ENCODE measurements around the gene CDH13.

The CDH13 gene

GRCh38 chr16:83746611-83747010 is 1119.8 kb downstream of the CDH13 start:
- H3K9me3 ChIP-seq (ENCODE audit: insufficient read depth, low read depth, low read length) = peaks cover 2% of the 10 kb centered on the region
- no peak overlapping the region for H3K4ac ChIP-seq (ENCODE audit: low read depth, low read length)
- H3K79me2 ChIP-seq (ENCODE audit: control insufficient read depth, insufficient read depth, low read length, poor library complexity) = no peaks in the 10 kb centered on the region
- H4K8ac ChIP-seq (ENCODE audit: low read depth, low read length) = no peak overlapping the region
- peaks cover 5 to 6% of the 10 kb centered on the region in 2 experiments for H3K4me1 ChIP-seq (ENCODE audit: control insufficient read depth in 1 of 2, insufficient read depth in 2 of 2, low read length in 2 of 2)
- no peak overlapping the region for H2BK120ac ChIP-seq (ENCODE audit: insufficient read depth, low read length, poor library complexity)
- no peak overlapping the region for H3K23ac ChIP-seq (ENCODE audit: low read length)
- H3K27me3 ChIP-seq (ENCODE audit: insufficient read depth, low read length) = no peaks in the 10 kb centered on the region
- no peak overlapping the region for H3K4me3 ChIP-seq (ENCODE audit: low read depth, low read length)
- H3K27ac ChIP-seq (ENCODE audit: low read depth, low read length) = no peak overlapping the region
- no peak overlapping the region for H3K18ac ChIP-seq (ENCODE audit: low read length)
- H3K9ac ChIP-seq (ENCODE audit: low read length) = no peak overlapping the region
- H2AFZ ChIP-seq (ENCODE audit: insufficient read depth, low read length, poor library complexity) = no peak overlapping the region
- no peak overlapping the region for H4K91ac ChIP-seq (ENCODE audit: low read depth, low read length)
- H2BK5ac ChIP-seq (ENCODE audit: low read depth, low read length, poor library complexity) = no peak overlapping the region
- no peaks in the 10 kb centered on the region for H3K36me3 ChIP-seq (ENCODE audit: control insufficient read depth in 1 of 2, insufficient read depth in 2 of 2, low read length in 2 of 2)
- H2AK5ac ChIP-seq (ENCODE audit: low read length) = no peak overlapping the region
- no peak overlapping the region for H3K4me2 ChIP-seq (ENCODE audit: low read length)
- no peak for DNase-seq
- no peak overlapping the region for H4K12ac ChIP-seq (ENCODE audit: low read depth, low read length)
- no peaks in the 10 kb centered on the region for H3K79me1 ChIP-seq (ENCODE audit: low read length)
- H2BK12ac ChIP-seq (ENCODE audit: low read length) = no peak overlapping the region
- H3K14ac ChIP-seq (ENCODE audit: low read length) = no peak overlapping the region

GRCh38 chr16:83747936-83748335 is 1121.2 kb downstream of the CDH13 start:
- no peak for DNase-seq
- no CpG with 5 or more reads among the region's 3 CpGs for WGBS (ENCODE audit: extremely low coverage, insufficient coverage, insufficient read length)
- Histone ChIP-seq H3K9ac (ENCODE audit: low read length) (no peak overlapping the region), H3K79me1 (ENCODE audit: low read length) (no peaks in the 10 kb centered on the region), H3K4ac (ENCODE audit: low read depth, low read length) (no peak overlapping the region), H3K4me1 (ENCODE audit: control insufficient read depth in 1 of 2, insufficient read depth in 2 of 2, low read length in 2 of 2) (peaks cover 5 to 6% of the 10 kb centered on the region in 2 experiments), H3K27ac (ENCODE audit: low read depth, low read length) (no peak overlapping the region), H3K23ac (ENCODE audit: low read length) (no peak overlapping the region), H3K4me2 (ENCODE audit: low read length) (no peak overlapping the region), H3K4me3 (ENCODE audit: low read depth, low read length) (no peak overlapping the region), H4K12ac (ENCODE audit: low read depth, low read length) (no peak overlapping the region), H4K8ac (ENCODE audit: low read depth, low read length) (no peak overlapping the region), H2BK5ac (ENCODE audit: low read depth, low read length, poor library complexity) (no peak overlapping the region), H3K9me3 (ENCODE audit: insufficient read depth, low read depth, low read length) (peaks cover 2% of the 10 kb centered on the region), H2AK5ac (ENCODE audit: low read length) (no peak overlapping the region), H3K18ac (ENCODE audit: low read length) (no peak overlapping the region), H3K27me3 (ENCODE audit: insufficient read depth, low read length) (no peaks in the 10 kb centered on the region), H3K79me2 (ENCODE audit: control insufficient read depth, insufficient read depth, low read length, poor library complexity) (no peaks in the 10 kb centered on the region), H2AFZ (ENCODE audit: insufficient read depth, low read length, poor library complexity) (no peak overlapping the region), H3K36me3 (ENCODE audit: control insufficient read depth in 1 of 2, insufficient read depth in 2 of 2, low read length in 2 of 2) (no peaks in the 10 kb centered on the region), H2BK120ac (ENCODE audit: insufficient read depth, low read length, poor library complexity) (no peak overlapping the region), H2BK12ac (ENCODE audit: low read length) (no peak overlapping the region), H3K14ac (ENCODE audit: low read length) (no peak overlapping the region), H4K91ac (ENCODE audit: low read depth, low read length) (no peak overlapping the region)

- Histone ChIP-seq H3K9ac (ENCODE audit: low read length) (no peak overlapping the region), H2BK5ac (ENCODE audit: low read depth, low read length, poor library complexity) (no peak overlapping the region), H2BK12ac (ENCODE audit: low read length) (no peak overlapping the region), H3K4me1 (ENCODE audit: control insufficient read depth in 1 of 2, insufficient read depth in 2 of 2, low read length in 2 of 2) (no peaks in the 10 kb centered on the region), H3K27ac (ENCODE audit: low read depth, low read length) (no peak overlapping the region), H4K12ac (ENCODE audit: low read depth, low read length) (no peak overlapping the region), H3K14ac (ENCODE audit: low read length) (no peak overlapping the region), H3K79me1 (ENCODE audit: low read length) (no peaks in the 10 kb centered on the region), H4K8ac (ENCODE audit: low read depth, low read length) (no peak overlapping the region), H3K4ac (ENCODE audit: low read depth, low read length) (no peak overlapping the region), H4K91ac (ENCODE audit: low read depth, low read length) (no peak overlapping the region), H3K4me2 (ENCODE audit: low read length) (no peak overlapping the region), H3K4me3 (ENCODE audit: low read depth, low read length) (no peak overlapping the region), H2AFZ (ENCODE audit: insufficient read depth, low read length, poor library complexity) (no peak overlapping the region), H3K27me3 (ENCODE audit: insufficient read depth, low read length) (no peaks in the 10 kb centered on the region), H2AK5ac (ENCODE audit: low read length) (no peak overlapping the region), H3K36me3 (ENCODE audit: control insufficient read depth in 1 of 2, insufficient read depth in 2 of 2, low read length in 2 of 2) (no peaks in the 10 kb centered on the region), H3K79me2 (ENCODE audit: control insufficient read depth, insufficient read depth, low read length, poor library complexity) (no peaks in the 10 kb centered on the region), H2BK120ac (ENCODE audit: insufficient read depth, low read length, poor library complexity) (no peak overlapping the region), H3K9me3 (ENCODE audit: insufficient read depth, low read depth, low read length) (no peaks in the 10 kb centered on the region), H3K23ac (ENCODE audit: low read length) (no peak overlapping the region), H3K18ac (ENCODE audit: low read length) (no peak overlapping the region)
- no peak for DNase-seq
These were observed 1128.6 kb downstream of the CDH13 start for GRCh38 chr16:83755391-83755790.

- H3K79me1 ChIP-seq (ENCODE audit: low read length) = no peaks in the 10 kb centered on the region
- H3K4me2 ChIP-seq (ENCODE audit: low read length) = no peak overlapping the region
- H3K18ac ChIP-seq (ENCODE audit: low read length) = no peak overlapping the region
- no peaks in the 10 kb centered on the region for H3K79me2 ChIP-seq (ENCODE audit: control insufficient read depth, insufficient read depth, low read length, poor library complexity)
- WGBS (ENCODE audit: extremely low coverage, insufficient coverage, insufficient read length) = no CpG with 5 or more reads among the region's 11 CpGs
- no peak overlapping the region for H2BK120ac ChIP-seq (ENCODE audit: insufficient read depth, low read length, poor library complexity)
- no peak overlapping the region for H4K12ac ChIP-seq (ENCODE audit: low read depth, low read length)
- no peak overlapping the region for H2AK5ac ChIP-seq (ENCODE audit: low read length)
- no peak overlapping the region for H3K23ac ChIP-seq (ENCODE audit: low read length)
- no peak overlapping the region for H2AFZ ChIP-seq (ENCODE audit: insufficient read depth, low read length, poor library complexity)
- no peak overlapping the region for H4K8ac ChIP-seq (ENCODE audit: low read depth, low read length)
- no peaks in the 10 kb centered on the region for H3K9me3 ChIP-seq (ENCODE audit: insufficient read depth, low read depth, low read length)
- no peaks in the 10 kb centered on the region for H3K36me3 ChIP-seq (ENCODE audit: control insufficient read depth in 1 of 2, insufficient read depth in 2 of 2, low read length in 2 of 2)
- H3K27ac ChIP-seq (ENCODE audit: low read depth, low read length) = no peak overlapping the region
- no peaks in the 10 kb centered on the region for H3K4me1 ChIP-seq (ENCODE audit: control insufficient read depth in 1 of 2, insufficient read depth in 2 of 2, low read length in 2 of 2)
- H3K4ac ChIP-seq (ENCODE audit: low read depth, low read length) = no peak overlapping the region
- no peak for DNase-seq
- no peak overlapping the region for H3K14ac ChIP-seq (ENCODE audit: low read length)
- H4K91ac ChIP-seq (ENCODE audit: low read depth, low read length) = no peak overlapping the region
- H3K4me3 ChIP-seq (ENCODE audit: low read depth, low read length) = no peak overlapping the region
- H3K9ac ChIP-seq (ENCODE audit: low read length) = no peak overlapping the region
- no peaks in the 10 kb centered on the region for H3K27me3 ChIP-seq (ENCODE audit: insufficient read depth, low read length)
- H2BK5ac ChIP-seq (ENCODE audit: low read depth, low read length, poor library complexity) = no peak overlapping the region
- H2BK12ac ChIP-seq (ENCODE audit: low read length) = no peak overlapping the region
These were observed 1135.6 kb downstream of the CDH13 start for GRCh38 chr16:83762141-83762991.

All from trophoblast cell (in vitro differentiated cells and primary cell).